IMR-90 (cell line): ENCODE data around the gene TENM4. TPM values are rescaled to one million over a fixed set of nuclear protein-coding genes. Genes with fewer than 3 reads are reported as not detected.

ENCODE experiments used
- ATAC-seq: fragments of 200-7000 bp; cut with Tn5 transposase; 2 replicates; pipeline ENCODE4 v1.9.1; 2020; ENCODE audit warnings: low read depth, mild to moderate bottlenecking, moderate library complexity
- BruUV-seq: library from RNA; stranded (reverse); fragments of 400-500 nt; replicated peaks from 2 replicates; lab custom pipeline; 2021; lab: Mats Ljungman, UMichigan
- CTCF ChIA-PET: fragments of 300-600 bp; formaldehyde crosslinking; extraction: SDS; loops from one replicate; lab custom pipeline; 2021; ENCODE audit warnings: antibody characterized with exemption; lab: Yijun Ruan, JAX
- POLR2A ChIA-PET: fragments of 300-600 bp; sonication (Branson Sonifier 250); formaldehyde crosslinking; loops from one replicate; lab custom pipeline; 2022; ENCODE audit warnings: antibody characterized with exemption; ENCODE audit not compliant: unreplicated experiment; lab: Charles Lee
- DNase-seq: peaks from one replicate; pipeline ENCODE4 v3.0.0; 2013
- H2AFZ ChIP-seq: replicated peaks from 2 replicates; pipeline ENCODE3; 2013; ENCODE audit warnings: low read length, mild to moderate bottlenecking; ENCODE audit not compliant: poor library complexity
- H2AK5ac ChIP-seq: 2 replicates; pipeline ENCODE4 v1.6.1; 2013; ENCODE audit warnings: low read depth, low read length, inconsistent platforms
- H2AK9ac ChIP-seq: replicated peaks from 2 replicates; pipeline ENCODE3; 2013; ENCODE audit warnings: mild to moderate bottlenecking, low read depth, low read length, moderate library complexity; ENCODE audit not compliant: poor library complexity
- H2BK120ac ChIP-seq: 2 replicates; pipeline ENCODE4 v1.6.1; 2013; ENCODE audit warnings: low read depth, low read length, inconsistent platforms
- H2BK15ac ChIP-seq: 3 replicates; pipeline ENCODE4 v1.6.1; 2013; ENCODE audit warnings: low read depth, low read length, inconsistent platforms
- H2BK20ac ChIP-seq: 2 replicates; pipeline ENCODE4 v1.6.1; 2013; ENCODE audit warnings: low read depth, mild to moderate bottlenecking, inconsistent platforms, low read length, moderate library complexity
- H2BK5ac ChIP-seq: 2 replicates; pipeline ENCODE4 v1.6.1; 2013; ENCODE audit warnings: mild to moderate bottlenecking, low read depth, low read length, inconsistent platforms; ENCODE audit not compliant: poor library complexity, severe bottlenecking
- H3K14ac ChIP-seq: replicated peaks from 2 replicates; pipeline ENCODE4 v1.6.1; 2013; ENCODE audit warnings: low read depth, low read length, inconsistent platforms
- H3K18ac ChIP-seq: 2 replicates; pipeline ENCODE4 v1.6.1; 2013; ENCODE audit warnings: low read depth, low read length, control low read depth
- H3K23ac ChIP-seq: 2 replicates; pipeline ENCODE4 v1.6.1; 2013; ENCODE audit warnings: low read depth, low read length, inconsistent platforms
- H3K27ac ChIP-seq: 2 replicates; pipeline ENCODE4 v1.5.1; 2013; ENCODE audit warnings: mild to moderate bottlenecking, control low read depth, low read length; ENCODE audit not compliant: insufficient read depth
- H3K27me3 ChIP-seq: 2 replicates; pipeline ENCODE4 v1.6.1; 2013; ENCODE audit warnings: low read length; ENCODE audit not compliant: control insufficient read depth, insufficient read depth
- H3K36me3 ChIP-seq: 2 replicates; pipeline ENCODE4 v1.6.1; 2013; ENCODE audit warnings: low read length, mixed read lengths; ENCODE audit not compliant: control insufficient read depth, insufficient read depth
- H3K4ac ChIP-seq: 2 replicates; pipeline ENCODE4 v1.6.1; 2013; ENCODE audit warnings: low read depth, low read length, inconsistent platforms
- H3K4me1 ChIP-seq: 2 replicates; pipeline ENCODE4 v1.6.1; 2013; ENCODE audit warnings: low read length, mixed read lengths; ENCODE audit not compliant: control insufficient read depth, insufficient read depth
- H3K4me2 ChIP-seq: 2 replicates; pipeline ENCODE4 v1.6.1; 2013; ENCODE audit warnings: low read depth, mild to moderate bottlenecking, control low read depth, low read length, moderate library complexity
- H3K4me3 ChIP-seq: 2 replicates; pipeline ENCODE4 v1.5.1; 2013; ENCODE audit warnings: low read depth, mild to moderate bottlenecking, control low read depth, low read length, moderate library complexity; ENCODE audit not compliant: insufficient read depth
- H3K56ac ChIP-seq: 2 replicates; pipeline ENCODE4 v1.6.1; 2013; ENCODE audit warnings: low read length, inconsistent platforms; ENCODE audit not compliant: insufficient read depth; ENCODE audit errors: extremely low read depth
- H3K79me1 ChIP-seq, 2 experiments: 2 replicates each; pipeline ENCODE4 v1.6.1; 2013; ENCODE audit warnings: low read length in 2 of 2, inconsistent platforms in 1 of 2, low read depth in 1 of 2
- H3K9ac ChIP-seq: 2 replicates; pipeline ENCODE4 v1.6.1; 2013; ENCODE audit warnings: low read depth, low read length, control low read depth
- H3K9me1 ChIP-seq: 2 replicates; pipeline ENCODE4 v1.6.1; 2013; ENCODE audit warnings: low read length, inconsistent platforms; ENCODE audit not compliant: insufficient read depth
- H3K9me3 ChIP-seq: 2 replicates; pipeline ENCODE4 v1.6.1; 2013; ENCODE audit warnings: low read length; ENCODE audit not compliant: control insufficient read depth, insufficient read depth
- H4K20me1 ChIP-seq: 2 replicates; pipeline ENCODE4 v1.6.1; 2013; ENCODE audit warnings: low read length, inconsistent platforms; ENCODE audit not compliant: insufficient read depth
- H4K5ac ChIP-seq: 2 replicates; pipeline ENCODE4 v1.6.1; 2013; ENCODE audit warnings: mild to moderate bottlenecking, low read depth, low read length, control low read depth
- H4K8ac ChIP-seq, 2 experiments: 2 replicates each; pipeline ENCODE4 v1.6.1; 2013; ENCODE audit warnings: low read depth in 2 of 2, low read length in 2 of 2, control low read depth in 1 of 2, inconsistent platforms in 1 of 2
- H4K91ac ChIP-seq: 2 replicates; pipeline ENCODE4 v1.6.1; 2013; ENCODE audit warnings: low read depth, low read length, inconsistent platforms; ENCODE audit not compliant: insufficient read depth
- BHLHE40 ChIP-seq: fragments of 150-350 bp; IDR thresholded peaks from 2 replicates; pipeline ENCODE4 v1.6.1; 2016; ENCODE audit warnings: mild to moderate bottlenecking, low read depth, low read length
- ELK1 ChIP-seq: fragments of 150-350 bp; IDR thresholded peaks from 2 replicates; pipeline ENCODE4 v1.6.1; 2016; ENCODE audit warnings: low read depth, mild to moderate bottlenecking, low read length, moderate library complexity, borderline replicate concordance
- FOS ChIP-seq: fragments of 150-350 bp; IDR thresholded peaks from 2 replicates; pipeline ENCODE4 v1.6.1; 2016; ENCODE audit warnings: low read depth, low read length
- SMC3 ChIP-seq: fragments of 150-350 bp; IDR thresholded peaks from 2 replicates; pipeline ENCODE4 v1.6.1; 2016; ENCODE audit warnings: low read depth, mild to moderate bottlenecking, antibody characterized with exemption, low read length, moderate library complexity
- dilution Hi-C: fragments of 300-500 bp; cut with HindIII; formaldehyde crosslinking; loops from one replicate; pipeline ENCODE4 v1.14.3; 2018; ENCODE audit warnings: low sequenced_read_pairs; ENCODE audit not compliant: unreplicated experiment
- in situ Hi-C: fragments of 300-500 bp; cut with MboI; formaldehyde crosslinking; loops from 3 replicates; pipeline ENCODE4 v1.14.3; 2019; ENCODE audit warnings: low sequenced_read_pairs, inconsistent platforms, mixed read lengths
- intact Hi-C: fragments of 100-400 bp; cut with micrococcal nuclease; formaldehyde crosslinking; loops from 2 replicates; pipeline ENCODE4 v1.10.0; 2022
- polyA plus RNA-seq, 3 experiments: library from polyadenylated mRNA; depleted of rRNA; stranded (reverse); fragments of >200 nt; gene quantifications; 2 replicates each; pipeline ENCODE4 v1.2.3, GENCODE V29; 2012; ENCODE audit warnings: low replicate concordance in 1 of 3
- total RNA-seq: library from RNA; depleted of rRNA; stranded (reverse); fragments of >200 nt; gene quantifications from 2 replicates; pipeline ENCODE4 v1.2.3, GENCODE V29; 2012

TENM4 gene
- total and polyA plus RNA-seq, 2 of the 4 experiments (the other 2 are of a cell fraction), result 7.4 to 9.0 TPM

- Histone ChIP-seq H3K14ac (no peak overlapping the region), H2AFZ (no peak overlapping the region), H4K20me1 (no peaks in the 10 kb centered on the region), H4K91ac (no peak overlapping the region), H2AK9ac (no peak overlapping the region), H3K9me1 (no peaks in the 10 kb centered on the region), H2BK120ac (no peak overlapping the region), H3K4me3 (no peak overlapping the region), H3K79me1 (no peaks in the 10 kb centered on the region), H3K18ac (no peak overlapping the region), H3K9ac (no peak overlapping the region), H4K8ac (no peak overlapping the region), H3K56ac (no peak overlapping the region), H3K4me1 (peaks cover 7% of the 10 kb centered on the region; the same call in 1 of the 2 replicates), H3K27ac (no peak overlapping the region), H3K23ac (no peak overlapping the region), H3K4ac (no peak overlapping the region), H2AK5ac (no peak overlapping the region), H3K9me3 (no peaks in the 10 kb centered on the region), H3K4me2 (no peak overlapping the region), H2BK15ac (no peak overlapping the region), H2BK5ac (no peak overlapping the region), H4K5ac (no peak overlapping the region), H3K36me3 (no peaks in the 10 kb centered on the region), H2BK20ac (no peak overlapping the region), H3K27me3 (no peaks in the 10 kb centered on the region)
- DNase-seq, result no peak
- dilution Hi-C loops (no loop called here), intact Hi-C loops (loop anchor here (10.0 kb wide), 2 partner anchors 591 to 1061 kb away; no protein-coding TSS in a partner anchor), in situ Hi-C loops (loop anchor here (10.0 kb wide), 1 partner anchor 851 kb away; no protein-coding TSS in a partner anchor)
- no peak for TF ChIP-seq BHLHE40
- TF ChIP-seq SMC3, result no peak
- no peak for TF ChIP-seq ELK1
- no peak for TF ChIP-seq FOS
- CTCF ChIA-PET, result interaction anchor here (0.6 kb wide), 1 partner anchor 830 kb away, joined by 3 read pairs; no protein-coding TSS in a partner anchor
- BruUV-seq, result no TSS peak
- ATAC-seq, result no peak
- POLR2A ChIA-PET, result no interaction called here
Measured at GRCh38 chr11:78643676-78644056, 797.2 kb downstream of the TENM4 start.
